ENCODE results near the gene PARD3. TPM values are rescaled to one million over a fixed set of nuclear protein-coding genes. Genes with fewer than 3 reads are reported as not detected.

Gene PARD3
- total RNA-seq, 1 experiment from 2014 or later, result 46.3 TPM

- TF ChIP-seq FOSL1 (IDR thresholded peaks at IDR 0.05; ENCODE audit: low read depth) (peak; percentile 44; the same call in 1 of the 2 replicates), ZBTB33 (IDR thresholded peaks at IDR 0.05; ENCODE audit: extremely low read depth, insufficient replicate concordance, low read length) (no peak), SIN3A (IDR thresholded peaks at IDR 0.05; ENCODE audit: low read depth) (0 out of 2 replicates have a peak, but pooled peaks have one; percentile 10), JUND (IDR thresholded peaks at IDR 0.05) (0 out of 2 replicates have a peak, but pooled peaks have one; percentile 16), POLR2A (IDR thresholded peaks at IDR 0.05; ENCODE audit: borderline replicate concordance, extremely low read depth, insufficient read depth, insufficient read length) (no peak), YY1 (IDR thresholded peaks at IDR 0.05; ENCODE audit: extremely low read depth, insufficient replicate concordance, low read depth, low read length) (no peak), EGR1 (IDR thresholded peaks at IDR 0.05; ENCODE audit: low read depth) (no peak), CBX3 (IDR thresholded peaks at IDR 0.05; ENCODE audit: low read depth) (0 out of 2 replicates have a peak, but pooled peaks have one; percentile 24), CEBPB (IDR thresholded peaks at IDR 0.05; ENCODE audit: low read depth) (no peak), TCF7L2 (IDR thresholded peaks at IDR 0.05; ENCODE audit: borderline replicate concordance, extremely low read depth, insufficient read depth, insufficient read length) (no peak), ZFX (IDR thresholded peaks at IDR 0.05) (no peak), RAD21 (IDR thresholded peaks at IDR 0.05; ENCODE audit: low read depth) (no peak)
- Histone ChIP-seq H3K9me2 (ENCODE audit: insufficient read depth) (no peaks in the 10 kb centered on the region), H4K20me1 (ENCODE audit: insufficient read depth) (peaks cover 15% of the 10 kb centered on the region; the same call in 1 of the 2 replicates), H3K27me3 (ENCODE audit: insufficient read depth, low read length) (no peaks in the 10 kb centered on the region), H3K36me3 (ENCODE audit: control insufficient read depth in 1 of 2, insufficient read depth in 2 of 2, low read length in 2 of 2) (no peaks in the 10 kb centered on the region), H3K9ac (ENCODE audit: low read length) (peak overlapping the region; percentile 2; the same call in 1 of the 2 replicates), H2AFZ (ENCODE audit: low read depth, low read length, poor library complexity, severe bottlenecking) (no peak overlapping the region), H3K4me2 (ENCODE audit: low read length) (peak overlapping the region; percentile 41), H3K4me1 (ENCODE audit: control insufficient read depth in 1 of 2, insufficient read depth in 2 of 2, low read length in 2 of 2) (peaks cover 33 to 42% of the 10 kb centered on the region in 2 experiments), H3K9me3 (ENCODE audit: control insufficient read depth in 1 of 2, insufficient read depth in 1 of 2, low read depth in 1 of 2, low read length in 2 of 2) (no peaks in the 10 kb centered on the region), H3K79me2 (ENCODE audit: insufficient read depth, low read length) (peaks cover 76% of the 10 kb centered on the region), H3K27ac (ENCODE audit: low read depth, low read length) (no peak overlapping the region), H3K4me3 (replicated peaks in 1 of 2; ENCODE audit: low read depth in 1 of 2, low read length in 2 of 2) (no peak overlapping the region)
- DNase-seq (ENCODE audit: low read depth, low spot score), result no peak
- ChIA-PET RAD21 (ENCODE audit: low non-redundant PET in 1 of 2, low total read pairs in 2 of 2, uncharacterized antibody in 2 of 2, unreplicated experiment in 2 of 2) (no interaction called here), CTCF (no interaction called here), POLR2A (no interaction called here)
- BruUV-seq (replicated peaks), result no TSS peak
- intact Hi-C loops (cut with micrococcal nuclease), result no loop called here
- ATAC-seq, result no peak
These were observed 10.8 kb downstream of the PARD3 start for GRCh38 chr10:34804306-34804705.

Measured in HCT116 (cell line).